ENCODE measurements around the gene ACTN2. TPM values are rescaled to one million over a fixed set of nuclear protein-coding genes. Genes with fewer than 3 reads are reported as not detected.

Gene ACTN2
- total RNA-seq, 1 experiment from 2014 or later, result 0.49 TPM

DNA sequence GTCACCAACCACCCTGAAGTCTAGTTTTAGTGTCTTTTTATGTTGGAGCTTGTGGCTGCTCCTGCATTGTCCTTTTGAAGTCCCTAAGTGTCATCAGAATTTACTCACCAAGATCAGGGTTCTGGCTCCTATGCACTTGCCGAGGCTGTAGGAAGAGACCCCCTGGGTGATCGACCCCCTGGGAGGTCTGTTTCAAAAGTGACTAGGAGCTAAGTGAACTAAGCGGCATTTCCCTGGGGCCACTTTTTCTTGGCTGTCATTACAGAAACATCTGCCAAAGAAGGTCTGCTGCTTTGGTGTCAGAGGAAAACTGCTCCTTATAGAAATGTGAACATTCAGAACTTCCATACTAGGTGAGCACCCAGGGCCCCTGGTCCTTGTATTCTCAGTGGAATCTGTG is 39.4 kb downstream of the ACTN2 start:
- DNase-seq (ENCODE audit: low read depth, low spot score) (no peak), ATAC-seq (no peak)
- CTCF ChIA-PET, result no interaction called here
- H3K4me3 ChIP-seq (ENCODE audit: low read depth in 2 of 2, low read length in 2 of 2), result no peak overlapping the region
- H3K36me3 ChIP-seq (ENCODE audit: control insufficient read depth, insufficient read depth, low read length), result no peaks in the 10 kb centered on the region
- TF ChIP-seq, protein P1, sequence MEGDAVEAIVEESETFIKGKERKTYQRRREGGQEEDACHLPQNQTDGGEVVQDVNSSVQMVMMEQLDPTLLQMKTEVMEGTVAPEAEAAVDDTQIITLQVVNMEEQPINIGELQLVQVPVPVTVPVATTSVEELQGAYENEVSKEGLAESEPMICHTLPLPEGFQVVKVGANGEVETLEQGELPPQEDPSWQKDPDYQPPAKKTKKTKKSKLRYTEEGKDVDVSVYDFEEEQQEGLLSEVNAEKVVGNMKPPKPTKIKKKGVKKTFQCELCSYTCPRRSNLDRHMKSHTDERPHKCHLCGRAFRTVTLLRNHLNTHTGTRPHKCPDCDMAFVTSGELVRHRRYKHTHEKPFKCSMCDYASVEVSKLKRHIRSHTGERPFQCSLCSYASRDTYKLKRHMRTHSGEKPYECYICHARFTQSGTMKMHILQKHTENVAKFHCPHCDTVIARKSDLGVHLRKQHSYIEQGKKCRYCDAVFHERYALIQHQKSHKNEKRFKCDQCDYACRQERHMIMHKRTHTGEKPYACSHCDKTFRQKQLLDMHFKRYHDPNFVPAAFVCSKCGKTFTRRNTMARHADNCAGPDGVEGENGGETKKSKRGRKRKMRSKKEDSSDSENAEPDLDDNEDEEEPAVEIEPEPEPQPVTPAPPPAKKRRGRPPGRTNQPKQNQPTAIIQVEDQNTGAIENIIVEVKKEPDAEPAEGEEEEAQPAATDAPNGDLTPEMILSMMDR (IDR thresholded peaks at IDR 0.05), result no peak
- no peak for TF ChIP-seq TCF7L2 (IDR thresholded peaks at IDR 0.05; ENCODE audit: low read depth, low read length)
- no peak for TF ChIP-seq POLR2AphosphoS5 (IDR thresholded peaks at IDR 0.05; ENCODE audit: low read depth, low read length)
- TF ChIP-seq SIN3A (IDR thresholded peaks at IDR 0.05; ENCODE audit: borderline replicate concordance, insufficient read depth, low read depth, low read length), result no peak
- TF ChIP-seq, protein P2, sequence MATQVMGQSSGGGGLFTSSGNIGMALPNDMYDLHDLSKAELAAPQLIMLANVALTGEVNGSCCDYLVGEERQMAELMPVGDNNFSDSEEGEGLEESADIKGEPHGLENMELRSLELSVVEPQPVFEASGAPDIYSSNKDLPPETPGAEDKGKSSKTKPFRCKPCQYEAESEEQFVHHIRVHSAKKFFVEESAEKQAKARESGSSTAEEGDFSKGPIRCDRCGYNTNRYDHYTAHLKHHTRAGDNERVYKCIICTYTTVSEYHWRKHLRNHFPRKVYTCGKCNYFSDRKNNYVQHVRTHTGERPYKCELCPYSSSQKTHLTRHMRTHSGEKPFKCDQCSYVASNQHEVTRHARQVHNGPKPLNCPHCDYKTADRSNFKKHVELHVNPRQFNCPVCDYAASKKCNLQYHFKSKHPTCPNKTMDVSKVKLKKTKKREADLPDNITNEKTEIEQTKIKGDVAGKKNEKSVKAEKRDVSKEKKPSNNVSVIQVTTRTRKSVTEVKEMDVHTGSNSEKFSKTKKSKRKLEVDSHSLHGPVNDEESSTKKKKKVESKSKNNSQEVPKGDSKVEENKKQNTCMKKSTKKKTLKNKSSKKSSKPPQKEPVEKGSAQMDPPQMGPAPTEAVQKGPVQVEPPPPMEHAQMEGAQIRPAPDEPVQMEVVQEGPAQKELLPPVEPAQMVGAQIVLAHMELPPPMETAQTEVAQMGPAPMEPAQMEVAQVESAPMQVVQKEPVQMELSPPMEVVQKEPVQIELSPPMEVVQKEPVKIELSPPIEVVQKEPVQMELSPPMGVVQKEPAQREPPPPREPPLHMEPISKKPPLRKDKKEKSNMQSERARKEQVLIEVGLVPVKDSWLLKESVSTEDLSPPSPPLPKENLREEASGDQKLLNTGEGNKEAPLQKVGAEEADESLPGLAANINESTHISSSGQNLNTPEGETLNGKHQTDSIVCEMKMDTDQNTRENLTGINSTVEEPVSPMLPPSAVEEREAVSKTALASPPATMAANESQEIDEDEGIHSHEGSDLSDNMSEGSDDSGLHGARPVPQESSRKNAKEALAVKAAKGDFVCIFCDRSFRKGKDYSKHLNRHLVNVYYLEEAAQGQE (IDR thresholded peaks at IDR 0.05; ENCODE audit: insufficient read depth in 1 of 2, low read depth in 2 of 2, low read length in 1 of 2), result no peak
- no TSS peak for BruUV-seq (replicated peaks)
- intact Hi-C loops (cut with micrococcal nuclease; ENCODE audit: unreplicated experiment) (no loop called here), in situ Hi-C loops (cut with HindIII; ENCODE audit: low pct_unique_long_range_greater_than_20kb, low sequenced_read_pairs) (no loop called here)
- H3K4me1 ChIP-seq (ENCODE audit: control insufficient read depth, insufficient read depth, low read length), result no peaks in the 10 kb centered on the region
- H3K27ac ChIP-seq (ENCODE audit: low read length), result no peak overlapping the region
- no peaks in the 10 kb centered on the region for H3K9me3 ChIP-seq (ENCODE audit: control insufficient read depth, insufficient read depth, low read depth, low read length)
- POLR2A ChIA-PET, result no interaction called here
- H3K27me3 ChIP-seq (ENCODE audit: control insufficient read depth, insufficient read depth, low read length), result no peaks in the 10 kb centered on the region

DNA sequence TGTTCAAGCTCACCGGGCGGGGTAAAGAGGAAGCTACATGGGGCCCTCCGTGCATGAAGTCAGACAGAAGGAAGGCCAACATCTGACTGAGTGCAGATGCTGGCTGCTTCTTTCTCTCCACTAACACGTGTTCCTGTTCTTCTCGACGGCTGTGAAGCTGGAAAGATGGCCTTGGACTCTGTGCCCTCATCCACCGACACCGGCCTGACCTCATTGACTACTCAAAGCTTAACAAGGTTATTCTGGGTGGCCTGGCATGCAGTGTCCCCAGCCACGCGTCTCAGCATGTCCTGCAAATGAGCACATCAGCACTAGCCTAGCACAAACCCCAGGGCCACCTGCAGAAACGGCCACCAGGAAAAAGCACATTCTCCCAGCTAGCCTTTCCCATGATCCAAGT is 41.2 kb downstream of the ACTN2 start:
- TF ChIP-seq, protein P1 (IDR thresholded peaks at IDR 0.05), result no peak
- TF ChIP-seq POLR2AphosphoS5 (IDR thresholded peaks at IDR 0.05; ENCODE audit: low read depth, low read length) (no peak), TCF7L2 (IDR thresholded peaks at IDR 0.05; ENCODE audit: low read depth, low read length) (no peak), SIN3A (IDR thresholded peaks at IDR 0.05; ENCODE audit: borderline replicate concordance, insufficient read depth, low read depth, low read length) (no peak)
- TF ChIP-seq, protein P2 (IDR thresholded peaks at IDR 0.05; ENCODE audit: insufficient read depth in 1 of 2, low read depth in 2 of 2, low read length in 1 of 2), result no peak
- in situ Hi-C loops (cut with HindIII; ENCODE audit: low pct_unique_long_range_greater_than_20kb, low sequenced_read_pairs), result no loop called here
- H3K36me3 ChIP-seq (ENCODE audit: control insufficient read depth, insufficient read depth, low read length), result no peaks in the 10 kb centered on the region
- BruUV-seq (replicated peaks), result no TSS peak
- no peak overlapping the region for H3K4me3 ChIP-seq (ENCODE audit: low read depth in 2 of 2, low read length in 2 of 2)
- no peaks in the 10 kb centered on the region for H3K4me1 ChIP-seq (ENCODE audit: control insufficient read depth, insufficient read depth, low read length)
- CTCF ChIA-PET, result no interaction called here
- DNase-seq (ENCODE audit: low read depth, low spot score) (no peak), ATAC-seq (no peak)
- no peaks in the 10 kb centered on the region for H3K9me3 ChIP-seq (ENCODE audit: control insufficient read depth, insufficient read depth, low read depth, low read length)
- intact Hi-C loops (cut with micrococcal nuclease; ENCODE audit: unreplicated experiment), result no loop called here
- no peaks in the 10 kb centered on the region for H3K27me3 ChIP-seq (ENCODE audit: control insufficient read depth, insufficient read depth, low read length)
- H3K27ac ChIP-seq (ENCODE audit: low read length), result no peak overlapping the region
- POLR2A ChIA-PET, result no interaction called here
